ENCODE measurements around the gene SRPRB. TPM values are rescaled to one million over a fixed set of nuclear protein-coding genes. Genes with fewer than 3 reads are reported as not detected.

Gene SRPRB
- total RNA-seq, 1 donor from 2014 or later = 30.2 TPM

GRCh38 chr3:133834621-133835417 lies 29.2 kb downstream of the SRPRB start:
- H3K9me3 ChIP-seq (ENCODE audit: low read depth) = no peaks in the 10 kb centered on the region
- no peak overlapping the region for H3K9ac ChIP-seq
- Mint-ChIP-seq H3K4me3 (no peak overlapping the region), H3K9me3 (no peaks in the 10 kb centered on the region), H3K36me3 (peaks cover 4% of the 10 kb centered on the region), H3K27me3 (ENCODE audit: insufficient read depth, low read depth) (peaks cover 5% of the 10 kb centered on the region), H3K4me1 (no peaks in the 10 kb centered on the region), H3K27ac (no peak overlapping the region)
- H3K27ac ChIP-seq = no peak overlapping the region
- H4K20me1 ChIP-seq (ENCODE audit: low read depth) = no peaks in the 10 kb centered on the region
- H3K36me3 ChIP-seq = no peaks in the 10 kb centered on the region
- no peaks in the 10 kb centered on the region for H3K27me3 ChIP-seq
- TF ChIP-seq EZH2 (IDR thresholded peaks at IDR 0.05) (no peak), EZH2phosphoT487 (IDR thresholded peaks at IDR 0.05) (no peak)
- TF ChIP-seq, protein P1, sequence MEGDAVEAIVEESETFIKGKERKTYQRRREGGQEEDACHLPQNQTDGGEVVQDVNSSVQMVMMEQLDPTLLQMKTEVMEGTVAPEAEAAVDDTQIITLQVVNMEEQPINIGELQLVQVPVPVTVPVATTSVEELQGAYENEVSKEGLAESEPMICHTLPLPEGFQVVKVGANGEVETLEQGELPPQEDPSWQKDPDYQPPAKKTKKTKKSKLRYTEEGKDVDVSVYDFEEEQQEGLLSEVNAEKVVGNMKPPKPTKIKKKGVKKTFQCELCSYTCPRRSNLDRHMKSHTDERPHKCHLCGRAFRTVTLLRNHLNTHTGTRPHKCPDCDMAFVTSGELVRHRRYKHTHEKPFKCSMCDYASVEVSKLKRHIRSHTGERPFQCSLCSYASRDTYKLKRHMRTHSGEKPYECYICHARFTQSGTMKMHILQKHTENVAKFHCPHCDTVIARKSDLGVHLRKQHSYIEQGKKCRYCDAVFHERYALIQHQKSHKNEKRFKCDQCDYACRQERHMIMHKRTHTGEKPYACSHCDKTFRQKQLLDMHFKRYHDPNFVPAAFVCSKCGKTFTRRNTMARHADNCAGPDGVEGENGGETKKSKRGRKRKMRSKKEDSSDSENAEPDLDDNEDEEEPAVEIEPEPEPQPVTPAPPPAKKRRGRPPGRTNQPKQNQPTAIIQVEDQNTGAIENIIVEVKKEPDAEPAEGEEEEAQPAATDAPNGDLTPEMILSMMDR (IDR thresholded peaks at IDR 0.05) = no peak
- DNase-seq (ENCODE audit: low spot score) = no peak
- H3K4me2 ChIP-seq = no peak overlapping the region
- no peaks in the 10 kb centered on the region for H3F3A ChIP-seq (ENCODE audit: low read depth)
- no peaks in the 10 kb centered on the region for H3K4me1 ChIP-seq
- H3K79me2 ChIP-seq (ENCODE audit: low read depth) = no peaks in the 10 kb centered on the region
- no peak overlapping the region for H2AFZ ChIP-seq (replicated peaks)
- no peak overlapping the region for H3K4me3 ChIP-seq

DNA sequence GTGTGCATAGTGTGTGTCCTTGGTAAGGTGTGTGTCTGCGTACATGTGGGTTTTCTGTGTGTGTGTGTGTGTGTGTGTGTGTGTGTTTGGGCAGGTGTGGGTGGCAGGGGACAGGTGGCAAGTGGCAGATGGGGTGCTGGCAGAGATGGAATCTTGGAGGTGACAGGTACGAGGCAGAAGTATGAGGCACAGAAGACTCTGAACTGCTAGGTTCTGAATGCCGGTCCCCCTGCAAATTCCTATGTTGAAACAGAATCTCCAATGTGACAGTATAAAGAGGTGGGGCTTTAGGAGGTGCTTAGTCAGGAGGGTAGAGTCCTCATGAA lies 29.8 kb downstream of the SRPRB start:
- Mint-ChIP-seq H3K9me3 (no peaks in the 10 kb centered on the region), H3K4me1 (no peaks in the 10 kb centered on the region)

GRCh38 chr3:133835961-133836360 lies 30.3 kb downstream of the SRPRB start:
- H3K4me1 ChIP-seq = no peaks in the 10 kb centered on the region
- no peak overlapping the region for H3K4me2 ChIP-seq
- H3K27me3 Mint-ChIP-seq (ENCODE audit: insufficient read depth, low read depth) = peaks cover 3% of the 10 kb centered on the region
- no peak overlapping the region for H3K4me3 ChIP-seq
- no peak for DNase-seq (ENCODE audit: low spot score)
- no peaks in the 10 kb centered on the region for H3K36me3 ChIP-seq
- no peak overlapping the region for H3K27ac ChIP-seq
- H4K20me1 ChIP-seq (ENCODE audit: low read depth) = no peaks in the 10 kb centered on the region
- no peak overlapping the region for H3K9ac ChIP-seq
- no peak overlapping the region for H3K4me3 Mint-ChIP-seq
- no peaks in the 10 kb centered on the region for H3K4me1 Mint-ChIP-seq
- H3K27me3 ChIP-seq = no peaks in the 10 kb centered on the region
- no peaks in the 10 kb centered on the region for H3K9me3 Mint-ChIP-seq
- H3F3A ChIP-seq (ENCODE audit: low read depth) = no peaks in the 10 kb centered on the region
- H3K27ac Mint-ChIP-seq = no peak overlapping the region
- H3K36me3 Mint-ChIP-seq = peaks cover 4% of the 10 kb centered on the region
- H3K9me3 ChIP-seq (ENCODE audit: low read depth) = no peaks in the 10 kb centered on the region
- TF ChIP-seq, protein P1 (IDR thresholded peaks at IDR 0.05) = no peak
- TF ChIP-seq EZH2phosphoT487 (IDR thresholded peaks at IDR 0.05) (no peak), EZH2 (IDR thresholded peaks at IDR 0.05) (no peak)
- no peaks in the 10 kb centered on the region for H3K79me2 ChIP-seq (ENCODE audit: low read depth)
- no peak overlapping the region for H2AFZ ChIP-seq (replicated peaks)

More for the DNA sequence above, 29.8 kb downstream of the SRPRB start:
- Mint-ChIP-seq H3K4me3 (no peak overlapping the region), H3K36me3 (peaks cover 4% of the 10 kb centered on the region), H3K27ac (no peak overlapping the region), H3K27me3 (ENCODE audit: insufficient read depth, low read depth) (peaks cover 4% of the 10 kb centered on the region)
- no peak for DNase-seq (ENCODE audit: low spot score)
- H3K36me3 ChIP-seq = no peaks in the 10 kb centered on the region
- no peaks in the 10 kb centered on the region for H3K4me1 ChIP-seq
- H4K20me1 ChIP-seq (ENCODE audit: low read depth) = no peaks in the 10 kb centered on the region
- H3K27ac ChIP-seq = no peak overlapping the region
- no peaks in the 10 kb centered on the region for H3K79me2 ChIP-seq (ENCODE audit: low read depth)
- no peak overlapping the region for H3K4me2 ChIP-seq
- no peak overlapping the region for H3K4me3 ChIP-seq
- no peaks in the 10 kb centered on the region for H3F3A ChIP-seq (ENCODE audit: low read depth)
- H3K9me3 ChIP-seq (ENCODE audit: low read depth) = no peaks in the 10 kb centered on the region
- H3K27me3 ChIP-seq = no peaks in the 10 kb centered on the region
- no peak overlapping the region for H2AFZ ChIP-seq (replicated peaks)
- no peak overlapping the region for H3K9ac ChIP-seq
- TF ChIP-seq, protein P1 (IDR thresholded peaks at IDR 0.05) = no peak
- TF ChIP-seq EZH2phosphoT487 (IDR thresholded peaks at IDR 0.05) (no peak), EZH2 (IDR thresholded peaks at IDR 0.05) (no peak)

Measured in neural progenitor cell (in vitro differentiated cells).